DOHH2 (cell line): ENCODE measurements around the gene B4GALT7.

Source experiments
- H3F3A ChIP-seq: fragments of 200-600 bp; sonication (generic), shearing (Covaris generic); 2 replicates; pipeline ENCODE4 v1.6.0; 2016; ENCODE audit warnings: antibody characterized with exemption, mild to moderate bottlenecking; ENCODE audit not compliant: control insufficient read depth, insufficient read depth
- H3K27ac ChIP-seq: fragments of 200-600 bp; sonication (generic); 2 replicates; pipeline ENCODE4 v1.5.1; 2014; ENCODE audit warnings: low read depth, mild to moderate bottlenecking, low read length, moderate library complexity
- H3K27me3 ChIP-seq: fragments of 200-600 bp; sonication (generic); 2 replicates; pipeline ENCODE4 v1.6.1; 2014; ENCODE audit warnings: mild to moderate bottlenecking, low read length, mixed read lengths; ENCODE audit not compliant: control insufficient read depth
- H3K36me3 ChIP-seq: fragments of 200-600 bp; sonication (generic); 2 replicates; pipeline ENCODE4 v1.6.1; 2014; ENCODE audit warnings: mild to moderate bottlenecking, low read length, moderate library complexity, mixed read lengths; ENCODE audit not compliant: control insufficient read depth
- H3K4me1 ChIP-seq: fragments of 200-600 bp; sonication (generic); 2 replicates; pipeline ENCODE4 v1.6.1; 2014; ENCODE audit warnings: mild to moderate bottlenecking, low read length, mixed read lengths; ENCODE audit not compliant: control insufficient read depth
- H3K4me2 ChIP-seq: fragments of 200-600 bp; sonication (generic); 2 replicates; pipeline ENCODE4 v1.6.0; 2014; ENCODE audit warnings: mild to moderate bottlenecking, low read length, moderate library complexity
- H3K4me3 ChIP-seq: fragments of 200-600 bp; sonication (generic); 2 replicates; pipeline ENCODE4 v1.5.1; 2014; ENCODE audit warnings: mild to moderate bottlenecking, low read length, mixed read lengths
- H3K79me2 ChIP-seq: fragments of 200-600 bp; sonication (generic); 2 replicates; pipeline ENCODE4 v1.6.1; 2014; ENCODE audit warnings: mild to moderate bottlenecking, low read length, mixed read lengths; ENCODE audit not compliant: control insufficient read depth
- H3K9me2 ChIP-seq: fragments of 200-600 bp; sonication (generic); replicated peaks from 2 replicates; pipeline ENCODE4 v1.6.1; 2014; ENCODE audit warnings: mild to moderate bottlenecking, low read length, mixed read lengths; ENCODE audit not compliant: control insufficient read depth
- H3K9me3 ChIP-seq: fragments of 200-600 bp; sonication (generic); 2 replicates; pipeline ENCODE4 v1.6.1; 2014; ENCODE audit warnings: antibody characterized with exemption, low read length, mixed read lengths; ENCODE audit not compliant: control insufficient read depth, insufficient read depth
- H4K20me1 ChIP-seq: fragments of 200-600 bp; sonication (generic); 2 replicates; pipeline ENCODE4 v1.6.0; 2014; ENCODE audit warnings: low read depth, mild to moderate bottlenecking, antibody characterized with exemption, low read length, moderate library complexity; ENCODE audit not compliant: control insufficient read depth, insufficient read depth
- EZH2phosphoT487 ChIP-seq: fragments of 200-600 bp; sonication (generic); IDR thresholded peaks from 2 replicates; pipeline ENCODE4 v1.6.1; 2017; ENCODE audit warnings: borderline replicate concordance, mild to moderate bottlenecking, antibody characterized with exemption, low read length, moderate library complexity, mixed read lengths
- TF ChIP-seq, protein P1 (sequence below): fragments of 200-600 bp; sonication (generic); IDR thresholded peaks from one replicate; pipeline ENCODE4 v1.5.1; 2014; ENCODE audit warnings: antibody characterized with exemption, mild to moderate bottlenecking, low read depth, low read length; ENCODE audit not compliant: poor library complexity, severe bottlenecking

The B4GALT7 gene, protein sequence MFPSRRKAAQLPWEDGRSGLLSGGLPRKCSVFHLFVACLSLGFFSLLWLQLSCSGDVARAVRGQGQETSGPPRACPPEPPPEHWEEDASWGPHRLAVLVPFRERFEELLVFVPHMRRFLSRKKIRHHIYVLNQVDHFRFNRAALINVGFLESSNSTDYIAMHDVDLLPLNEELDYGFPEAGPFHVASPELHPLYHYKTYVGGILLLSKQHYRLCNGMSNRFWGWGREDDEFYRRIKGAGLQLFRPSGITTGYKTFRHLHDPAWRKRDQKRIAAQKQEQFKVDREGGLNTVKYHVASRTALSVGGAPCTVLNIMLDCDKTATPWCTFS

DNA sequence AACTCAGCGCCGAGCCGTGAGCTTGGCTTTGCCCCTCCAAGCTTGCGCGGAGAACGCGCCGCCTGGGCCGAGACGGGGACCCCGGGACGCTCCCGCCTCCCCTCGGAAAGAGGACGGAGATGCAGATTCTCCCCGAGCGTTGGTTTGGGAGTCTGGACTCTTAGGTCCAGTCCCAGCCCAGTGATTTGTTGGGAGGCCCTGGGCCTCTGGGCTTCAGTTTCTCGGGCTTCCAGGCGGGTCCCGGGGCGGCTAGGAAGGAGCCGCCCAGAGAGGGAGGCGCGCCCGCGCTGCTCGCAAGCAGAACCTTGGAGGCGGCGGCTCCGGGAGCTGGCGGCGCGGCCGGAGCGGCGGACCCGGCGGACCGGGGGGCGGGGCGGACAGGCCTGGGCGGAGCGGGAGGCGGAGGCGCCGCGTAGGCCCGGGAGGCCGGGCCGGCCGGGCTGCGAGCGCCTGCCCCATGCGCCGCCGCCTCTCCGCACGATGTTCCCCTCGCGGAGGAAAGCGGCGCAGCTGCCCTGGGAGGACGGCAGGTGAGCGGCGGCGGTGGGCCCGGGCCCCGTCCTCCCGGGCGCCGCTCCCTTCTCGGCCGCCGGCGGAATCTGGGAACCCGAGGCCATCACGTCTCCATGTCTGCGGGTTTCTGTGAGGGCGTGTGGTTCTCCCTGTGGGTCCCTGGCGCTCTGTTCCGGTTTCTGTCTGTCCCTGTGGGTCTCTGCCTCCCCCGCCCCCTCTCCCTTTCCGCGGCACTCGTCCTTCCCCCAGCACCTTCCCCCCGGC lies at the start of gene B4GALT7:
B4GALT7 (plus strand) TSS at position 402 of the 777 bp plus-strand sequence; CDS start at position 481, 79 bp downstream.
- no peaks in the 10 kb centered on the region for H3K9me2 ChIP-seq
- peaks cover 31% of the 10 kb centered on the region for H3K4me1 ChIP-seq
- peak within 1 kb of the TSS; percentile 86 for H3K4me3 ChIP-seq
- H3K27ac ChIP-seq: peak within 1 kb of the TSS; percentile 72
- TF ChIP-seq, protein P1, sequence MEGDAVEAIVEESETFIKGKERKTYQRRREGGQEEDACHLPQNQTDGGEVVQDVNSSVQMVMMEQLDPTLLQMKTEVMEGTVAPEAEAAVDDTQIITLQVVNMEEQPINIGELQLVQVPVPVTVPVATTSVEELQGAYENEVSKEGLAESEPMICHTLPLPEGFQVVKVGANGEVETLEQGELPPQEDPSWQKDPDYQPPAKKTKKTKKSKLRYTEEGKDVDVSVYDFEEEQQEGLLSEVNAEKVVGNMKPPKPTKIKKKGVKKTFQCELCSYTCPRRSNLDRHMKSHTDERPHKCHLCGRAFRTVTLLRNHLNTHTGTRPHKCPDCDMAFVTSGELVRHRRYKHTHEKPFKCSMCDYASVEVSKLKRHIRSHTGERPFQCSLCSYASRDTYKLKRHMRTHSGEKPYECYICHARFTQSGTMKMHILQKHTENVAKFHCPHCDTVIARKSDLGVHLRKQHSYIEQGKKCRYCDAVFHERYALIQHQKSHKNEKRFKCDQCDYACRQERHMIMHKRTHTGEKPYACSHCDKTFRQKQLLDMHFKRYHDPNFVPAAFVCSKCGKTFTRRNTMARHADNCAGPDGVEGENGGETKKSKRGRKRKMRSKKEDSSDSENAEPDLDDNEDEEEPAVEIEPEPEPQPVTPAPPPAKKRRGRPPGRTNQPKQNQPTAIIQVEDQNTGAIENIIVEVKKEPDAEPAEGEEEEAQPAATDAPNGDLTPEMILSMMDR: no peak
- TF ChIP-seq EZH2phosphoT487: no peak
- H3K79me2 ChIP-seq: peaks cover 24% of the 10 kb centered on the region
- peak within 1 kb of the TSS; percentile 84 for H3K4me2 ChIP-seq
- peaks cover 36% of the 10 kb centered on the region for H3K36me3 ChIP-seq
- H3F3A ChIP-seq: peaks cover 25% of the 10 kb centered on the region
- H3K9me3 ChIP-seq: no peaks in the 10 kb centered on the region
- H4K20me1 ChIP-seq: peaks cover 3% of the 10 kb centered on the region; the same call in 1 of the 2 replicates
- H3K27me3 ChIP-seq: no peaks in the 10 kb centered on the region

DNA sequence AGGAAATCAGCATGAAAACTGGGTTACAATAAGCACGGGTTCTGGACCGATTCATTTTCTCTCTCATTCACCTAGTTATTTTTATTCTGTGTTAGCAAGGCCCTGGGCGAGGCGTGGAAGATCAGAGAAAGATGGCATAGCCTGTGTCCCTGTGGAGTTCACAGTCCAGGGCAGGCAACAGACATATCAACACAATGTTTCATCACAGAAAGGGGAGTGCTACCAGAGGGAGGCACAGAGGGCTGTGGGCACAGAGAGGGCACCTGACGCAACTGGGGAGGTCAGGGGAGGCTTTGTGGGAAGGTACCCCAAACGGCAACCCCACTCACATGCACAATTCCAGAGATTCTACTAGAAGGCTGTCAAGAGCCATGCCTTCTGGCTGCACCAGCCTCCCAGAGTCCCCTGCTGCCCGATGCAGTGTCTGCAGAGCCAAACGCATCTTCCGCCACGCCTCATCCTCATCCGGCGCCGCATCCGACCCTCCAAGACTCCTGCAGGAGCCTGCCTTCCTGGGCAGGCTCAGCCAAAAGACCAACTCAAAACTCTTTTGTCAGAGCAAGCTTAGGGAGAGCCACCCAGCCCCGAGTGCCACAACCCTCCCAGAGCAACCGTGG lies 47.0 kb upstream of the B4GALT7 start:
- Histone ChIP-seq H3K27me3 (no peaks in the 10 kb centered on the region), H3K9me2 (no peaks in the 10 kb centered on the region), H3K27ac (no peak overlapping the region), H3F3A (no peaks in the 10 kb centered on the region; the same call in 1 of the 2 replicates), H3K4me3 (peak overlapping the region; percentile 73), H3K79me2 (peaks cover 65% of the 10 kb centered on the region), H3K9me3 (no peaks in the 10 kb centered on the region), H4K20me1 (peaks cover 13% of the 10 kb centered on the region), H3K36me3 (peaks cover 37% of the 10 kb centered on the region), H3K4me1 (peaks cover 26% of the 10 kb centered on the region), H3K4me2 (peak overlapping the region; percentile 85)
- TF ChIP-seq, protein P1: no peak
- TF ChIP-seq EZH2phosphoT487: no peak

DNA sequence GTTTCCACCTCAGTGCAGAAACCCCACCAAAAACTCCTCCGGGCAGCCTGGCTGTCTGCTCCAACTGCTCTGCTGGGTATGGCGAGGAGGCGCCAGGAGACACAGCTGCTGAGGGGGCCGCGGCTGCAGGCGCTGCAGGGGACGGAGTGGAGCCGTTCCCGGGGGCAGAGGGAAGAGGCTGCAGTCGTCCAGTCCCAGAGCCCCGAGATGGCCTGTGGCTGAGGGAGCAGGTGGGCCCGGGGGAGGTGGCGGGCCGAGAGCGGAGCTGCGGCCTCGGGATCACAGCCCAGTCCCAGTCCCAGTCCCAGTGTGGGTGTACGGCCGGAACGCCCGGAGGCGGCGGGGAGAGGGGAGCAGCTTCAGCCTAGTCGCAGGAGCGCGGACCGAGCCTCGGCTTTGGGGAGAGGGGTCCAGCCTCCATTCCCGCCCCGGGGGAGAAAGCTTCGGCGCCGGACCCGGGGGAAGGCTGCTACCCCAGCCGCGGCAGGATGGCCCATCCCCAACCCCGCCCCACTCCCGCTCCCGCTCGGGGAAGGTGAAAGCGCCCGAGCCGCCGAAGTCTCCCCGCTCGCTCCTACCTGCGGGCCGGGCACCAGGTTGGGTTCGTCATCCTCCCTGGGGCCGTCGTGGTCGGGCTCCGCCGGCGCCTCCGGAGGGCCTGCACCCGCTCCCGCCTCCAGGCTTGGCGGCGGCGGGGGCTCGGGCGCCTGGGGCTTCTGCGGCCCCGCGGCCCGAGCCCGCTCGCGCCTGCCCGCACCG lies 46.1 kb upstream of the B4GALT7 start:
- H3K79me2 ChIP-seq: peaks cover 56% of the 10 kb centered on the region
- peaks cover 26% of the 10 kb centered on the region for H3K4me1 ChIP-seq
- H3K9me2 ChIP-seq: no peaks in the 10 kb centered on the region
- H3K4me3 ChIP-seq: peak overlapping the region; percentile 73
- peak overlapping the region; percentile 85 for H3K4me2 ChIP-seq
- no peaks in the 10 kb centered on the region for H3K27me3 ChIP-seq
- no peaks in the 10 kb centered on the region for H3K9me3 ChIP-seq
- peaks cover 13% of the 10 kb centered on the region for H4K20me1 ChIP-seq
- H3K36me3 ChIP-seq: peaks cover 32% of the 10 kb centered on the region
- H3F3A ChIP-seq: no peaks in the 10 kb centered on the region; the same call in 1 of the 2 replicates
- TF ChIP-seq EZH2phosphoT487: no peak
- TF ChIP-seq, protein P1: no peak
- no peak overlapping the region for H3K27ac ChIP-seq
